NCI-H1436 treated with DMSO at 0.1 percent for 48 hours (cell line): ENCODE measurements around the gene RTKN2.
A peak's percentile ranks its signal among the peaks of the same experiment; 100 is the strongest.
"Not testable (repeated sequence)": the region's sequence is repeated elsewhere in the genome, so short reads cannot be mapped to it uniquely, and the experiment has no call there.

Source experiments
- DNase-seq: peaks from one replicate; lab custom pipeline; 2025; lab: John Stamatoyannopoulos, UW

The RTKN2 gene

DNA sequence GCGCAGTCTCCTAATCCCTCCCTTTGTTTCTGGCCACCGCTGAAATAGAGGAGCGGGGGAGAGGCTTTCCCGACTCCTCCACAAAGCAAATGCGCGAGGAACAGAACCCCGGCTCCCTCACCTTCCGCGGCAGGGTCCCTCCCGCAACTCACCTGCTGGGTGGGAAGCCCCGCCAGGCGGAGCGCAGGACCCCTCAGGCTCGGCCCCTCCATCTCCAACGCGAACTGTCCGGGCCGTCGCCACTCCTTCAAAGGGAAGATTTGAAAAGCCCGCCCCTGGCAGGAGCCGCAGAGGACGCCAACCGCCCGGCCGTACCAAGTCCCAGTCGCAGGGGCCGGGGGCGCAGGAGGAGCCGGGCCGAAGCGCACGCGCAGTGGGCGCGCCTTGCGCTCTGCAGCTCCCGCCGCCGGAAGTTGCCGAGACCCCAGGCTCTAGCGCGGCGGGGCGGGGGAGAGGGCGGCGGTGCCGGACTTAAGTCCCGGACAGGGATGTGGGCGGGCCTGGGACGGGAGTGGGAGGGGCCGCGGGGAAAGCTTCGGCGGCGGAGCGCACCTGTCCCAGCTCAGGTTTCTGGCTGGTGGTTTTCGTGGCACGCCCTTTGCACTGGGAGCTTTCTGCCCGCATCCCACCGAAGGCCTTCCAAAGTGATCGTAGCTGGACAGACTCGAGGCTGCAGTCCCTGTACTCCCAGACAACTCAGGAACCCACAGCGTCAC is at the start of gene RTKN2:
RTKN2 (minus strand) TSS at position 446 of the 716 bp plus-strand sequence; CDS start at position 212, 234 bp downstream.
- DNase-seq: peak; percentile 84

GRCh38 chr10:62317257-62317656 is 48.6 kb upstream of the RTKN2 start:
- no peak for DNase-seq

GRCh38 chr10:62309254-62309653 is 40.6 kb upstream of the RTKN2 start:
- DNase-seq: no peak

DNA sequence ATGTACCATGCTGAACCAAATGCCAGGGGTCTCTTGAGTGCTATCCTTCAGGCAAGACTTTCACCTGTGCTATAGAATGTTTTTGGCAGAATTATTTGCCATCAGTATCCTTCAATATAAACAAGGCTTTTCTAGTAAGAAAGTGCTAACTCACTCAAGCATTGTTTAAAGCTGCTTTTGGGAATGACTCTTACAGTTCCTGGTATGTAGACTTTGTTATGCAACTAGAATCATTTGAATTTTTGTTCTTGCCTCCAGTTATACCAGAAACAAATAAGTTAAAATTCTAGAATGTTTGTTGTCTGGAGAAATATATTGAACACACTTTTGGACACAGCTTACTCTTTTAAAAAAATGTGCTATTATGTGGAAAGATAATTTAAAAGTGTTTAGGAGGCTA is 39.5 kb upstream of the RTKN2 start:
- no peak for DNase-seq

- DNase-seq: no peak
Observed at GRCh38 chr10:62307635-62308034, 39.0 kb upstream of the RTKN2 start.

DNA sequence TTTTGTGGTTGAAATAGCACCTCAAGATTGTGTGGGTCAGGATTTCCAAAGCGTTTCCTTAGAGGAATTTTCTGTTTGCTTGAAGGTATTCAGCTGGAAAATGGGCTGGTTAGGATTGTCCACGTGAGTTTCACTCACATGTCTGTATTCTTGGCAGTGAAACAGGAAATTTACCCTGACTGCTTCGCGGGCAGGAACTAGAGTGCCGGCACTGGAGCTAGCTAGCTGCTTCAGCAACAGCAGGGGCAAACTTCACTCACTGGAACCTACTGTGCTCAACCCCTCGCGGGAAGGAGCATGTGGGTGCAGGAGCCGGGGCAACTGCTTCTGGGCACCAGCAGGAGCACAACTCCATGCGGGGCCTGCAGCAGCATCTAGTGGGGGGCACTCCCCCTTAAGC is 38.0 kb upstream of the RTKN2 start:
- no peak for DNase-seq

GRCh38 chr10:62305813-62306212 is 37.2 kb upstream of the RTKN2 start:
- no peak for DNase-seq

DNA sequence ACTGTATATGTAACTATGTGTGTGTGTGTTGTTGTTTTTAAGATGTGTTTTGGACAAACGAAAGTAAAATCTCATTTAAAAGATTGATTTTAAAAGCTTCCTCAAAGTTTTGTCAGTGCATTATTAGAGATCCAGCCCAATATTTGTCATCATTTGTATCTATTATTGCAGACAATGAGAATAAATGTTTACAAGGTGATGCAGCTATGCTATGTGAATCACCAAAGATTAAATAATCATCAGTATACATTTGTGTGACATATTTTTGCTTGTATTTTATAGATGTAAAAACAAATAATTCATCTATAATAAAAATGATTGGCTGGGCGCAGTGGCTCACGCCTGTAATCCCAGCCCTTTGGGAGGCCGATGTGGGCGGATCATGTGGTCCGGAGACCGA is 35.3 kb upstream of the RTKN2 start:
- DNase-seq: no peak

DNA sequence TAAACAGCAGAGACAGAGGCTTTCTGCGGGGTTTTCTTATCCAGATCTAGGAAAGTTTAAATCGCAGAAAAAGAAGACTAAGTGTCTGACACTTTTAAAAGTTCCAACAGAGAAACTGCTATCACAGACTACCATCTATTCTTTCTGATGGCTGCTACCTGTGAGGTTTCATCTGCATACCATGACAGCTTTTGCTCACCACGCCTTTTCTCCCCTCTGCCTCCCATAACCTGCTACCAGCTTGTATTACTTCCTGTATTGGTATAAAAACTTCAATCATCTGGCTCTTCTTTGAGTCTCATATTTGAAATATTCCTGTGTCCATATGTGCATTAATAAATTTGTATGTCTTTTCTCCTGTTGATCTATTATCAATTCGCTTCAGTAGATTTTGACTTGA is 34.1 kb upstream of the RTKN2 start:
- DNase-seq: no peak

GRCh38 chr10:62297857-62298256 is 29.2 kb upstream of the RTKN2 start:
- no peak for DNase-seq

GRCh38 chr10:62284221-62284620 is 15.6 kb upstream of the RTKN2 start:
- no peak for DNase-seq

DNA sequence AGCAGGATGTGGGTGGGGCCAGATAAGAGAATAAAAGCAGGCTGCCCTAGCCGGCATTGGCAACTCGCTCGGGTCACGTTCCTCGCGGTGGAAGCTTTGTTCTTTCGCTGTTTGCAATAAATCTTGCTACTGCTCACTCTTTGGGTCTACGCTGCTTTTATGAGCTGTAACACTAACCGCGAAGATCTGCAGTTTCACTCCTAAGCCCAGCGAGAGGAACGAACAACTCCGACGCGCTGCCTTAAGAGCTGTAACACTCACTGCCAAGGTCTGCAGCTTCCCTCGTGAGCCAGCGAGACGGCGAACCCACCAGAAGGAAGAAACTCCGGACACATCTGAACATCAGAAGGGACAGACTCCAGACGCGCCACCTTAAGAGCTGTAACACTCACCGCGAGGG is 12.7 kb upstream of the RTKN2 start:
- DNase-seq: not testable (repeated sequence)

DNA sequence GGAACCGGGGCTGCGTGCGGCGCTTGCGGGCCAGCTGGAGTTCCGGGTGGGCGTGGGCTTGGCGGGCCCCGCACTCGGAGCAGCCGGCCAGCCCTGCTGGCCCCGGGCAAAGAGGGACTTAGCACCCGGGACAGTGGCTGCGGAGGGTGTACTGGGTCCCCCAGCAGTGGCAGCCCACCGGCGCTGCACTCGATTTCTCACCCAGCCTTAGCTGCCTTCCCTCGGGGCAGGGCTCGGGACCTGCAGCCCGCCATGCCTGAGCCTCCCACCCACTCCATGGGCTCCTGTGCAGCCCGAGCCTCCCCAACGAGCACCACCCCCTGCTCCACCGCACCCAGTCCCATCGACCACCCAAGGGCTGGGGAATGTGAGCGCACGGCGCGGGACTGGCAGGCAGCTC is 11.7 kb upstream of the RTKN2 start:
- DNase-seq: not testable (repeated sequence)

DNA sequence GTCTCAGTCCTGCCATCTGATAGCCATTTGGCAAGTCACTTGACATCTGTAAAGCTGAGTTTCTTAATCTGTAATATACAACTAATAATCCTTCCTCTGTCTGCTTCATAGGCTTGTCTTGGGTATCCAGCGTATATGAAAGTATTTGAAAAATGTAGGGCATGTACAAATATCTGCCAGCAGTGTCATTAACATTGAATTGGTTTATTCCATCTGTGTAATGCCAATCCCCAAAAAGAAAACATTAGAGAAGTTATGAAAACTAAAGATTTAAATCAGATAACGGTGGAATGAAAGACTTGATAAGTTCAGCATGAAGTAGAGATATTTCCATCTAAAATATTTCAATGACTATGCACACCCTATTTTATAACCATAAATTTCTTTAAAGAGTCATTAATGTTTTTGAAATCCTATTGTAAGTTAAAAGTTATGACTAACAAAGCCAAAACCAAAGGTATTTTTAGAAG is 9.8 kb upstream of the RTKN2 start:
- DNase-seq: no peak

DNA sequence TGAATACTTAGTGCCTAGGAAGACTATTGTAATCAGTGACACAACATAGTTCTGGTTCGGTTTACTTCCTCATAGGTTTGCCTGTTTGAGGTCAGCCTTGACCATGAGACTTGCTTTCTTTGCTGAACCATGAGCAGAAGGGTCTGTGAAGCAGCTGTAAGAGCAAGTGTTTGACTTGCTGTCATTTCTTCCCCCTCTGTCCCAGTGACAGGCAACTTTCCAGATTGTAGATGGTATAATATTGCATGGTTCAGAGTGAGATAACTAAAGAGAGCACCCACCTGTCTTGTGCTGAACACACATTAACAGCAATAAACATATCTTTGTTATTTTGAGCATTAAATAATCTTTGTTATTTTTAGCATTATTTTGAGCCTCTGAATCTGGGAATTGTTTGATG is 9.3 kb upstream of the RTKN2 start:
- no peak for DNase-seq

DNA sequence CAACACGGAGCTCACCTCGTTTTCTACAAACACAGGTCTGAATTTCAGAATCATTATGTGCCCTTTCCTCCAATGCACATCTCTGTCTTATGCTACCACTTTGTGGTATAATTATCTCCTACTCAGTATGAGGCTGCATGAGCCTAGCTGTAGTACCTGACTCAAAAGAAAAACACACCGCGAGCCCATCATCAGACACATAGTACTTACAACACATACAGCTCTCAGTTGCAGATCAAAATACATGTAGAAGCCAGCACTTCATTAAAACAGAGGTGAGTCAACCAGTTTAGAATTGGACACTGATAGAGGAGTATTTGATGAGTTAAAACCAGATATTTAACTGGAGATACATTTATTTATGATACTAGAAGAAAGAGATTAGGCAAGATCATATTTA is 1.4 kb upstream of the RTKN2 start:
- no peak for DNase-seq

DNA sequence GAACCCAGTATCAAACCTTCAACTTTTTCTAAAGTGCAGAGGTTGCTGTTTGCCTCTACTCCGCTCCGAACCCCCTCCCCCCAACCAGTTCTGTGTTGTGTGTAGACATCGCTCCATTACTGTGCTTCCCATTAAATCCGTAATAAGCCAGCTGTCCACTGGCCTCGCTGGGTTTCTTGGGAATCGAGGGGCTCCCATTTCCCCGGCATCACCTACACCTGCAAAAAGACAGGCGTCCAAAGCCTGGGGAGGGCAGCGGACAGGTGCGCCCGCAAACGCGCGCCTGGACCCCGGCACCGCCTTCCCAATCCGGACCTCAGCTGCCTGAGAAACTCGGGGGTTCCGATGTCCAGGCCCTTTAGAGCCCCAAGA is 631 bp downstream of the RTKN2 start:
- no peak for DNase-seq

GRCh38 chr10:62266611-62267010 is 2.0 kb downstream of the RTKN2 start:
- DNase-seq: no peak

- DNase-seq: no peak
Observed at GRCh38 chr10:62266147-62266546, 2.5 kb downstream of the RTKN2 start.

GRCh38 chr10:62264702-62265436 is 3.8 kb downstream of the RTKN2 start:
- no peak for DNase-seq

GRCh38 chr10:62264126-62264525 is 4.5 kb downstream of the RTKN2 start:
- DNase-seq: no peak

GRCh38 chr10:62261666-62262065 is 7.0 kb downstream of the RTKN2 start:
- DNase-seq: no peak

DNA sequence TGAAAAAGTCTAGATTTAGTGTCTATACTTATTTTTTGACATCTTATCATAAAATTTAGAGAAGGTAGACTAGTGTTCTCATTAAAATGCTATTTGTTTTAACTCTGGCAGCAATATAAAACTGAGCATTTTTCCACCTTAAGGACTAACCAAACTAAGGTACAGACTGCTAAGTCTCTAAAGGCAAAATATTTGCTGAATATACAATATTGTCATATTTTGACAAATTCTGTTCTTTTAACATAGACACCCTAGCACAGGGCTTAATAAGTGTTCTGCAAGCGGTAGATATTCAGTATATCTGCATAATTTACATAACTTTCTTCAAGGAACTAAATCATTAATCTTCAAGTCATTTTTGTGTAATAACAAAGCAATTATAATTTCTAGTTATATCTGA is 8.6 kb downstream of the RTKN2 start:
- DNase-seq: no peak

- no peak for DNase-seq
Observed at GRCh38 chr10:62259456-62259855, 9.2 kb downstream of the RTKN2 start.
